Measurements from ENCODE around the gene BCAR1.
"Not testable (repeated sequence)": the region's sequence is repeated elsewhere in the genome, so short reads cannot be mapped to it uniquely, and the experiment has no call there.

The BCAR1 gene

GRCh38 chr16:75224306-75225082 lies 26.9 kb downstream of the BCAR1 start:
- DNase-seq: no peak

GRCh38 chr16:75223129-75223528 lies 28.3 kb downstream of the BCAR1 start:
- not testable (repeated sequence) for DNase-seq

DNA sequence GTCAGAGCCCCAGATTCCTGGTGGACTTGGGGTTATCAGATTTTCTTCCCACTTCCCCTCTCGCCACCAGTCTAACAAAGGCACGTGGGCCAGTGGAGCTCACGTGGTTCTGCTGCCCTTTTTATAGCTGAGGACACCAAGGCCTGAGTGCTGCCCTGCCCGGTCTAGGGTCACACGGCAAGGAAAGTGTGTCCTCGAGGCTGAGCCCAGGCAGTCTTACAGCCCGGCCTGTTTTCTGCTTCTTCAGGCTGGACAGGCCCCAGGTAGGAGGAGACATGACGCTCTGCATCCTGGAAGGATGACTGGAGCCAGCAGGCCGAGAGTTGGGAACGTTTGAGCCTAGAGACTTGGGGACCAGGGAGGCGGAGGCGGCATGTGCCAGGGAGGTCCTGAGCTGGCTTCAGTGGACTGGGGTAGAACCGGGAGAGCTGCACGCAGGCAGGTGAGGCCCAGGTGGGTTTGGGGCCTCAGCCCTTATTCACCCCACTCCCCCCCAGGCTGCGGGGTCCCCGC lies 29.1 kb downstream of the BCAR1 start:
- DNase-seq: no peak

DNA sequence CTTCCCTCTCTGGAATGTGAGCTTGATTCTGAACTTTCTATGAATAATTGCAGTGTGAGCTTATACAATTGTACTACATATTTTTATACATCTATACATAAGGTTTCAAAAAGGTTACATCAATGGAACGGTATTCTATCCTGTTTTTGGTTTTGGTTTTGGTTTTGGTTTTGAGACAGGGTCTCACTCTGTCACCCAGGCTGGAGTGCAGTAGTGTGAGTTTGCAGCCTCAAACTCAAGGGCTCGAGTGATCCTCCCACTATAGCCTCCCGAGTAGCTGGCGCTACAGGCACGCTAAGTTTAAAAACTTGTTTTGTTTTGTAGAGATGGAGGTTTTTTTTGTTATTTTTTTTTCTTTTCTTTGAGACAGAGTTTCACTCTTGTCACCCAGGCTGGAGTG lies 31.6 kb downstream of the BCAR1 start:
- DNase-seq: no peak

DNA sequence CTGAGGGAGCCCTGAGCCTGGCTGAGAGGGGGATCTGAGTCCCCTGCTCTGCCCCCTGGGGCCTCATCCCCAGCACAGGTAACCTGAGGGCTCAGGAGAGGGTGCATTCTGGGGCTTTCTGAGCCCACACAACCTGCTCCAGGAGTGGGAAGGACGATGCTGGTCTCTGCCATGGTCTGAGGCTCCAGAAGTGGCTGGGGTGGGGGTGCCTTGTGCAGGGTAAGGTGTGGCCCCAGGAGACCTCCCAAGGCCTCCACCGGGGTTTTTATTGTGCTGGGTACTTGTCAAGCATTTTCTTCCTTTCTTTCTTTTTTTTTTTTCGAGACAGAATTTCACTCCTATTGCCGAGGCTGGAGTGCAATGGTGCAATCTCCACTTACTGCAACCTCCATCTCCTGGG lies 32.3 kb downstream of the BCAR1 start:
- DNase-seq: no peak

- DNase-seq: no peak
Measured at GRCh38 chr16:75218256-75219076, 33.0 kb downstream of the BCAR1 start, which contains the start of gene CTRB1. Gene CTRB1, plus strand, starts transcription at chr16:75218988. Its CDS starts 20 bp downstream, at chr16:75219008.

DNA sequence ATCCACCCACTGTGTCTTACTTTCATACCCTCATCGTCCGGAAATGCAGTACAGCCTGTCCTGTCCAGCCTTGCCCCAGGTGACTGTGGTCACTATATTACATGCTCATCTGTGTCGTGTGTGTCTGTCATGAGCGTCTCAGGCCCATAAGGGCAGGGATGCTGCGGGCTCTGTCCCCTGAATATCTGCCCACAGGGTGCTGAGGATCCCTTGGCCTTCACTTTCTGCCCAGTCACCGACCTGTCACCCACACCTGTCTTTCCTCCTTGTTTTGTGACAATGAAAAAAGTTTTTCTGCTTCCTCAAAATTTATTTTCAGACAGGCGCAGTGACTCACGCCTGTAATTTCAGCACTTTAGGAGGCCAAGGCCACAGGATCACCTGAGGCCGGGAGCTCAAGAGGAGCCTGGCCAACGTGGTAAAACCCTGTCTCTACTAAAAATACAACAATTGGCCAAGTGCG lies 34.0 kb downstream of the BCAR1 start:
- no peak for DNase-seq

GRCh38 chr16:75216576-75216975 lies 34.8 kb downstream of the BCAR1 start:
- DNase-seq: no peak

DNA sequence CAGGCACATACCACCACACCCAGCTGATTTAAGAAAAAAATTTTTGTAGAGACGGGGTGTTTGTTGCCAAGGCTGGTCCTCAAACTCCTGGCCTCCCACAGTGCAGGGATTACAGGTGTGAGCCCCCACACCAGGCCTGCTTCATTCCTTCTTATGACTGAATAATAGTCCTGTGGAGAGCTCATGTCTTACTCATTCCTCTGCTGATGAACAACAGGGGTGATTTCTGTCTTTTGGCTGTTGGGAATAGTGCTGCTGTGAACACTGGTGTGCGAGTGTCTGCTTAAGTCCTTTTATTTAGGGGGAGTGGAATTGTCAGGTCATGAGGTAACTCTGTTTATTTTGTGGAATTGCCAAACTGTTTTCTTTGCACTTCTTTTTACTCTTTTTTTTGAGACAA lies 35.3 kb downstream of the BCAR1 start:
- DNase-seq: no peak

DNA sequence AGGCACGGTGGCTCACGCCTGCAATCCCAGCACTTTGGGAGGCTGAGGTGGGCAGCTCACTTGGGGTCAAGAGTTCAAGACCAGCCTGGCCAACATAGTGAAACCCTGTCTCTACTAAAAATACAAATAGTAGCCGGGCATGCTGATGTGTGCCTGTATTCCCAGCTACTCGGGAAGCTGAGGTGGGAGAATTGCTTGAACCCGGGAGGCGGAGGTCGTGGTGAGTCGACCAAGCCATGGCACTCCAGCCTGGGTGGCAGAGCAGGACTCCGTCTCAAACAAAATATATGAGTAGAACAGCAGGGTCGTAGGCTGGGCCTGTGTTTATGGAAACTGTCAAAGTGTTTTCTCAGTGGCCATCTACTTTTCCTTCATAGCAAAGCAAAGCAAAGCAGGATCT lies 40.1 kb downstream of the BCAR1 start:
- not testable (repeated sequence) for DNase-seq

- DNase-seq: no peak
Measured at GRCh38 chr16:75209944-75210343, 41.5 kb downstream of the BCAR1 start.

GRCh38 chr16:75209514-75209913 lies 41.9 kb downstream of the BCAR1 start:
- DNase-seq: not testable (repeated sequence)

DNA sequence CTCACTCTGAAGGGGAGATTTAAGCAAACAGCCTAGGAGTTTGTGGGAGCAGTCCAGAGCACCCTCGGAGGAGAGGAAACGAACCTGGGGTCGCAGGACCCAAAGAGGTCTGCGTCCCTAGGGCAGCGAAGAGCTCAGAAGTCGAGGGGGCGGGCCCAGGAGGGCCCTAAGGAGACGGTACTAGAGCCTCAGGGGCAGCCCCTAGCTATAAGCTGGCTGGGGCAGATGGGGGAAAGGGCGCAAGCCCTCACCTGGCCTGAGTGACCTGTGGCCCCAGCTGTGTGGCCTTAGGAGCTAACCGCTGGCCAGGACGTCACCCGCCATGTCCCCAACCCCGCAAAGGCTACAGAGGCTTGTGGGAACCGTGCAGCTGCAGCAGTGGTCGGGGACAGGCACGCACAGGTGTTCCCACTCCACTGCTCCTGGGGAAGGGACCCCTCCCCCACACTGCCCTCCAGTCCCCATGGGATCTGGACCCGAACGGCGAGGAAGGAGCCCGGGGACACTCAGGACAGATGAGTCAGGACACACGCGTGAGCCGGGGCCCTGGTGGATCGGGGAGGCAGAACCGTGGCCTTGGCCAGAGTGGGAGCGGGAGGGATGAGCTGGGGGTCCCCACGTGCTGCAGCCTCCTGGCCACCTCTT lies 42.4 kb downstream of the BCAR1 start:
- no peak for DNase-seq

GRCh38 chr16:75208242-75208825 lies 43.1 kb downstream of the BCAR1 start:
- no peak for DNase-seq

- no peak for DNase-seq
Measured at GRCh38 chr16:75207831-75208230, 43.6 kb downstream of the BCAR1 start.

- no peak for DNase-seq
Measured at GRCh38 chr16:75206749-75207451, 44.5 kb downstream of the BCAR1 start, which contains the start of gene CTRB2. Gene CTRB2, minus strand, starts transcription at chr16:75207161. Its CDS starts 20 bp downstream, at chr16:75207141.

DNA sequence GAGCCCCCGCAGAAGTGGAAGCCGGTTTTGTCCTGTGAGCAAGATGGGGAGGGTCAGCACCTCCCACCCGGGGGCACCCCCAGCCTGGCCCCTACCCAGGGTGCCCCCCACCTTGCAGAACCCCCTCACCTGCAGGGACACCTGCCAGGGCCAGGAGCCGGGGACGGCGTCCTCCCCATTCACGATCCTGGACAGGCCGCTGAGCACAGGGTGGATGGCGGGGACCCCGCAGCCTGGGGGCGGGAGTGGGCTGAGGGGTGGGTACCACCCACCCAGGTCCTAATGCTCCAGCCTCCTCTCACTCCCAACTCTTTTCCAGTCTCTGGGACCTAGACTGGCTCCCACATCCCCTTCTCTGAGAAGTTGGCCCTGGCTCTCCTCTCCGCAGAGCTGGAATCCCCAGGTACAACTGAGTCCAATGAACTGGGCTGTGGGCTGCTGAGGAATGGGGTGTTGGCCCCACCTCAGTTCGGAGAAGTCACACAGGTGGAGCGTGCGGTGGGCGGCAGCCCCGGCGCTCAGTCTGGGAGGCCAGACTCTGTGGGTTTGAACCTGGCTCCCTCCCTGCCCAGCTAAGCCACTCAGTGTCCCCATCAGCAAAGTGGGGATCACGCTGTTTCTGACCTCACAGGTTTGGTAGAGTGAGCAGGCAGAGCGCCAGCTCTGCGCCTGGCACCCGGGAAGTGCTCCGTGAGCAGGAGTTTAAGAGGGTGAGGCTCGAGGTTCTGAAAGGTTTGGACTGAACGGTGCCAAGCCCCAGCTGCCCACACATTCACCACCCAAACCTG lies 45.3 kb downstream of the BCAR1 start:
- not testable (repeated sequence) for DNase-seq

GRCh38 chr16:75205438-75205837 lies 46.0 kb downstream of the BCAR1 start:
- not testable (repeated sequence) for DNase-seq

DNA sequence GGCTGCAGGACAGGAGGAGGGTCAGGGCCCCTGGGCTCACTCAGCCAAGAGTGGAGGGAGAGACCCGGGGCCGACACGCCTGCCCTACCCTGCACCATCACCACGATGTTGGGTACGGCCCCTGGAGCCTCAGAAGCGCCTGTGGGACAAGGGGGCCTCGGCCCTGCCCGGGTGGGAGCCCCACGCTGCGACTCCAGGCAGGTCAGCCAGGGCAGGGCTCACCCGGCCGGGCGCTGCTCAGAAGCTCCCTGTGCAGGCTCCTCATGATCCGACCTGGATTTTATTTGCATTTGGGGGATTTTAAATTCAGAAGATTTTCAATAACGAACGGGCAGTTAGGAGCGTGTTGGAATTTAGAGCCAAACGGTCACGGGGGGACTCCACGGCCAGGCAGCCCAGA lies 46.5 kb downstream of the BCAR1 start:
- not testable (repeated sequence) for DNase-seq

GRCh38 chr16:75204410-75204758 lies 47.0 kb downstream of the BCAR1 start:
- DNase-seq: no peak

Data from activated CD8-positive, alpha-beta memory T cell treated with anti-CD3 and anti-CD28 coated beads, Interleukin-2, amount 50 U/mL, for 4 hours (primary cell).